K562 (cell line): ENCODE data around the gene FGR. TPM values are rescaled to one million over a fixed set of nuclear protein-coding genes. Genes with fewer than 3 reads are reported as not detected.

Experiments used
- ADNP ChIP-seq: fragments of 200-800 bp; sonication (Bioruptor generic); IDR thresholded peaks from 2 replicates; pipeline ENCODE4 v1.6.1; 2016; ENCODE audit warnings: missing genetic modification characterization, missing compliant biosample characterization
- BCOR ChIP-seq: fragments of 450-650 bp; IDR thresholded peaks from 2 replicates; pipeline ENCODE4 v1.6.1; 2016
- CAMTA2 ChIP-seq: fragments of 250-450 bp; sonication (Bioruptor Pico); conservative IDR thresholded peaks from 2 replicates; pipeline ENCODE4 v1.5.1; 2022
- CREB3L1 ChIP-seq: fragments of 450-650 bp; IDR thresholded peaks from 2 replicates; pipeline ENCODE4 v1.6.1; 2014; ENCODE audit warnings: low read depth, mild to moderate bottlenecking, moderate library complexity, borderline replicate concordance
- CREB5 ChIP-seq: fragments of 250-450 bp; sonication (Bioruptor Pico); IDR thresholded peaks from 2 replicates; pipeline ENCODE4 v1.5.0; 2020; ENCODE audit warnings: mild to moderate bottlenecking
- HNRNPUL1 ChIP-seq: fragments of 200-400 bp; formaldehyde crosslinking; IDR thresholded peaks from 2 replicates; pipeline ENCODE4 v1.6.1; 2017; ENCODE audit warnings: low read length
- POLR2H ChIP-seq: IDR thresholded peaks from 2 replicates; pipeline ENCODE4 v1.6.1; 2016; ENCODE audit warnings: missing genetic modification characterization, low read depth, mild to moderate bottlenecking, control low read depth, missing compliant biosample characterization, moderate library complexity
- RBM34 ChIP-seq: fragments of 200-400 bp; formaldehyde crosslinking; IDR thresholded peaks from 2 replicates; pipeline ENCODE4 v1.6.1; 2018; ENCODE audit warnings: low read length, borderline replicate concordance; ENCODE audit not compliant: insufficient read depth
- TGIF2 ChIP-seq: sonication (generic); formaldehyde crosslinking; IDR thresholded peaks from 2 replicates; pipeline ENCODE4 v1.8.1; 2022; ENCODE audit warnings: mild to moderate bottlenecking, missing genetic modification reagents, moderate library complexity
- ZNF431 ChIP-seq: sonication (generic); formaldehyde crosslinking; IDR thresholded peaks from 2 replicates; pipeline ENCODE4 v1.8.0; 2022; ENCODE audit warnings: mild to moderate bottlenecking, missing genetic modification reagents
- ZNF518B ChIP-seq: fragments of 250-450 bp; sonication (Bioruptor Pico); IDR thresholded peaks from 2 replicates; pipeline ENCODE4 v1.5.0; 2021; ENCODE audit warnings: mild to moderate bottlenecking, moderate library complexity
- ZNF583 ChIP-seq: fragments of 250-450 bp; sonication (Bioruptor Pico); IDR thresholded peaks from 2 replicates; pipeline ENCODE4 v1.4.0; 2020
- polyA plus RNA-seq, 8 experiments: library from polyadenylated mRNA; depleted of rRNA in 4 of 8; stranded (reverse) in 5 of 8; unstranded in 3 of 8; fragments of >200 nt; fragmentation: Nextera tagmentation in 2 of 8; fragmentation: Illumina TruSeq in 1 of 8; extraction: Ambion mirVana in 2 of 8; extraction: Trizol in 1 of 8; gene quantifications; 2 replicates each; pipeline versions ENCODE4 v1.2.1 to v1.2.3, GENCODE V29; 2011 to 2014; ENCODE audit warnings: inconsistent platforms in 1 of 8, missing spikeins in 1 of 8
- total RNA-seq, 7 experiments: library from RNA; depleted of rRNA in 6 of 7; stranded (reverse); fragments of >200 nt in 6 of 7; fragmentation: Illumina TruSeq in 2 of 7; extraction: Trizol in 2 of 7; gene quantifications; 2 replicates each; pipeline versions ENCODE4 v1.2.1 to v1.2.3, GENCODE V29; 2011 to 2021; ENCODE audit warnings: low replicate concordance in 1 of 7
- TF ChIP-seq, protein P1 (sequence below): fragments of 450-650 bp; conservative IDR thresholded peaks from 2 replicates; pipeline ENCODE4 v1.6.1; 2016; ENCODE audit warnings: missing genetic modification characterization, low read depth, mild to moderate bottlenecking, control low read depth, missing compliant biosample characterization
- TF ChIP-seq, protein P2 (sequence below): fragments of 200-800 bp; sonication (Bioruptor generic); IDR thresholded peaks from 2 replicates; pipeline ENCODE4 v1.6.1; 2016; ENCODE audit warnings: missing genetic modification characterization, missing compliant biosample characterization

FGR gene
- total and polyA plus RNA-seq, 9 of the 15 experiments (the other 6 are each of a cell fraction or from before 2014, with no cell fraction given) = 0.04 to 0.11 TPM; not detected in 7

- TF ChIP-seq ZNF583 (no peak), RBM34 (no peak), BCOR (no peak), ZNF518B (CRISPR knock-in tag) (no peak), HNRNPUL1 (no peak), TGIF2 (no peak), CREB5 (CRISPR knock-in tag) (no peak), CAMTA2 (no peak), ADNP (tag) (no peak), ZNF431 (no peak), POLR2H (tag) (no peak), CREB3L1 (0 out of 2 replicates have a peak, but pooled peaks have one; percentile 45)
- TF ChIP-seq, protein P1, sequence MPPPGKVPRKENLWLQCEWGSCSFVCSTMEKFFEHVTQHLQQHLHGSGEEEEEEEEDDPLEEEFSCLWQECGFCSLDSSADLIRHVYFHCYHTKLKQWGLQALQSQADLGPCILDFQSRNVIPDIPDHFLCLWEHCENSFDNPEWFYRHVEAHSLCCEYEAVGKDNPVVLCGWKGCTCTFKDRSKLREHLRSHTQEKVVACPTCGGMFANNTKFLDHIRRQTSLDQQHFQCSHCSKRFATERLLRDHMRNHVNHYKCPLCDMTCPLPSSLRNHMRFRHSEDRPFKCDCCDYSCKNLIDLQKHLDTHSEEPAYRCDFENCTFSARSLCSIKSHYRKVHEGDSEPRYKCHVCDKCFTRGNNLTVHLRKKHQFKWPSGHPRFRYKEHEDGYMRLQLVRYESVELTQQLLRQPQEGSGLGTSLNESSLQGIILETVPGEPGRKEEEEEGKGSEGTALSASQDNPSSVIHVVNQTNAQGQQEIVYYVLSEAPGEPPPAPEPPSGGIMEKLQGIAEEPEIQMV (tag) = no peak
- TF ChIP-seq, protein P2, sequence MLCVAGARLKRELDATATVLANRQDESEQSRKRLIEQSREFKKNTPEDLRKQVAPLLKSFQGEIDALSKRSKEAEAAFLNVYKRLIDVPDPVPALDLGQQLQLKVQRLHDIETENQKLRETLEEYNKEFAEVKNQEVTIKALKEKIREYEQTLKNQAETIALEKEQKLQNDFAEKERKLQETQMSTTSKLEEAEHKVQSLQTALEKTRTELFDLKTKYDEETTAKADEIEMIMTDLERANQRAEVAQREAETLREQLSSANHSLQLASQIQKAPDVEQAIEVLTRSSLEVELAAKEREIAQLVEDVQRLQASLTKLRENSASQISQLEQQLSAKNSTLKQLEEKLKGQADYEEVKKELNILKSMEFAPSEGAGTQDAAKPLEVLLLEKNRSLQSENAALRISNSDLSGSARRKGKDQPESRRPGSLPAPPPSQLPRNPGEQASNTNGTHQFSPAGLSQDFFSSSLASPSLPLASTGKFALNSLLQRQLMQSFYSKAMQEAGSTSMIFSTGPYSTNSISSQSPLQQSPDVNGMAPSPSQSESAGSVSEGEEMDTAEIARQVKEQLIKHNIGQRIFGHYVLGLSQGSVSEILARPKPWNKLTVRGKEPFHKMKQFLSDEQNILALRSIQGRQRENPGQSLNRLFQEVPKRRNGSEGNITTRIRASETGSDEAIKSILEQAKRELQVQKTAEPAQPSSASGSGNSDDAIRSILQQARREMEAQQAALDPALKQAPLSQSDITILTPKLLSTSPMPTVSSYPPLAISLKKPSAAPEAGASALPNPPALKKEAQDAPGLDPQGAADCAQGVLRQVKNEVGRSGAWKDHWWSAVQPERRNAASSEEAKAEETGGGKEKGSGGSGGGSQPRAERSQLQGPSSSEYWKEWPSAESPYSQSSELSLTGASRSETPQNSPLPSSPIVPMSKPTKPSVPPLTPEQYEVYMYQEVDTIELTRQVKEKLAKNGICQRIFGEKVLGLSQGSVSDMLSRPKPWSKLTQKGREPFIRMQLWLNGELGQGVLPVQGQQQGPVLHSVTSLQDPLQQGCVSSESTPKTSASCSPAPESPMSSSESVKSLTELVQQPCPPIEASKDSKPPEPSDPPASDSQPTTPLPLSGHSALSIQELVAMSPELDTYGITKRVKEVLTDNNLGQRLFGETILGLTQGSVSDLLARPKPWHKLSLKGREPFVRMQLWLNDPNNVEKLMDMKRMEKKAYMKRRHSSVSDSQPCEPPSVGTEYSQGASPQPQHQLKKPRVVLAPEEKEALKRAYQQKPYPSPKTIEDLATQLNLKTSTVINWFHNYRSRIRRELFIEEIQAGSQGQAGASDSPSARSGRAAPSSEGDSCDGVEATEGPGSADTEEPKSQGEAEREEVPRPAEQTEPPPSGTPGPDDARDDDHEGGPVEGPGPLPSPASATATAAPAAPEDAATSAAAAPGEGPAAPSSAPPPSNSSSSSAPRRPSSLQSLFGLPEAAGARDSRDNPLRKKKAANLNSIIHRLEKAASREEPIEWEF (CRISPR knock-in tag) = no peak
Measured at GRCh38 chr1:27671964-27672749, 37.2 kb upstream of the FGR start, which contains the start of gene IFI6 (continued).
